Upper lobe of left lung (tissue), 4 donors: Measurements from ENCODE around the gene ARHGEF1.

Source experiments
- CTCF ChIP-seq, 6 experiments: fragments of 450-650 bp in 4 of 6; fragments of 200-600 bp in 2 of 6; sonication (generic) in 2 of 6; IDR thresholded peaks; one replicate each; pipeline ENCODE4 v1.5.1; 2016 to 2019; ENCODE audit warnings: antibody characterized with exemption in 6 of 6
- POLR2AphosphoS5 ChIP-seq, 2 donors: sonication (generic); formaldehyde crosslinking; IDR thresholded peaks; one replicate each; pipeline ENCODE4 v1.5.1; 2017; ENCODE audit warnings: antibody characterized with exemption in 2 of 2

GRCh38 chr19:41895745-41896580 lies 13.0 kb downstream of the ARHGEF1 start:
- TF ChIP-seq POLR2AphosphoS5 (IDR thresholded peaks at IDR 0.05) (no peak), CTCF (IDR thresholded peaks at IDR 0.05) (no peak)
